Right lobe of liver (tissue), 6 donors: ENCODE measurements around the gene HTRA3. TPM values are rescaled to one million over a fixed set of nuclear protein-coding genes. Genes with fewer than 3 reads are reported as not detected.

ENCODE experiments used
- ATAC-seq, 4 donors: fragments of 200-7000 bp; cut with Tn5 transposase; one replicate each; pipeline ENCODE4 v1.9.1; 2020; ENCODE audit warnings: mild to moderate bottlenecking in 4 of 4, moderate library complexity in 4 of 4
- DNase-seq, 3 donors: peaks; one replicate each; pipeline ENCODE4 v3.0.0-alpha.2; 2020
- H3K27ac ChIP-seq, 3 donors: fragments of 200-600 bp; one replicate each; pipeline ENCODE4 v1.8.0; 2022
- H3K27me3 ChIP-seq, 2 donors: fragments of 200-600 bp; one replicate each; pipeline ENCODE4 v1.8.0; 2022
- H3K36me3 ChIP-seq, 4 donors: fragments of 200-600 bp; sonication (generic) in 1 of 4; one replicate each; pipeline versions ENCODE4 v1.5.1 to v1.8.0; 2017 to 2022; ENCODE audit warnings: control low read depth in 1 of 4
- H3K4me1 ChIP-seq, 4 donors: fragments of 200-600 bp; sonication (generic) in 1 of 4; one replicate each; pipeline versions ENCODE4 v1.5.1 to v1.8.0; 2017 to 2022; ENCODE audit warnings: control low read depth in 1 of 4
- H3K4me3 ChIP-seq, 3 donors: fragments of 200-600 bp; one replicate each; pipeline ENCODE4 v1.8.0; 2022
- H3K9me3 ChIP-seq, 4 donors: fragments of 200-600 bp; sonication (generic) in 1 of 4; one replicate each; pipeline versions ENCODE4 v1.5.1 to v1.8.0; 2017 to 2022; ENCODE audit warnings: control low read depth in 1 of 4
- CTCF ChIP-seq, 4 donors: fragments of 200-600 bp in 3 of 4; fragments of 450-650 bp in 1 of 4; IDR thresholded peaks; one replicate each; pipeline versions ENCODE4 v1.5.1 to v1.8.0; 2016 to 2022; ENCODE audit warnings: antibody characterized with exemption in 4 of 4, mild to moderate bottlenecking in 2 of 4
- POLR2A ChIP-seq: fragments of 450-650 bp; IDR thresholded peaks from one replicate; pipeline ENCODE4 v1.6.1; 2017; ENCODE audit warnings: antibody characterized with exemption, mild to moderate bottlenecking
- WGBS: methylation state at CpG from one replicate; pipeline ENCODE4 v1.1.6; 2018; ENCODE audit warnings: low coverage, low lambda C conversion rate; ENCODE audit not compliant: insufficient coverage; ENCODE audit errors: missing lambda C conversion rate; 5-methylcytosine and 5-hydroxymethylcytosine counted together
- intact Hi-C, 2 donors: fragments of 100-400 bp; cut with DNase I; formaldehyde crosslinking; loops; one replicate each; pipeline versions ENCODE4 v1.11.2 to v1.14.1; 2022
- total RNA-seq, 6 experiments: library from RNA; depleted of rRNA in 2 of 6; stranded (reverse); fragments of >200 nt in 2 of 6; fragmentation: NEBNext Ultra II Directional in 3 of 6; extraction: Animal tissue kit (Norgen Biotek cat#: 25700) in 3 of 6; gene quantifications; one replicate each; pipeline versions ENCODE4 v1.1.0 to v1.2.4, GENCODE V29; 2016 to 2023
- donor health status: DM: no; HTN: yes; CAD: no.
- donor health status: DM: no; HTN: no; CAD: no.
- donor health status: DM: no; HTN: no; CAD: no.
- donor health status: DM: no; HTN: yes; CAD: no.
- donor health status: DM: no; HTN: yes; CAD: no.

The HTRA3 gene
- total RNA-seq, 6 experiments from 2014 or later = 0.32 to 1.6 (median 1.0) TPM

- peaks cover 0 to 3% (median 0%) of the 10 kb centered on the region in 4 donors for H3K9me3 ChIP-seq
- ATAC-seq (no peak), DNase-seq (peak in 1 of 3 donors; percentile 17)
- no peaks in the 10 kb centered on the region for H3K4me1 ChIP-seq
- H3K27ac ChIP-seq = no peak overlapping the region
- intact Hi-C loops = no loop called here
- 80% methylated on average over 3 of the region's 5 CpGs for WGBS
- no peaks in the 10 kb centered on the region for H3K27me3 ChIP-seq
- no peak overlapping the region for H3K4me3 ChIP-seq
- TF ChIP-seq POLR2A = no peak
- TF ChIP-seq CTCF (IDR thresholded peaks at IDR 0.05) = no peak
- no peaks in the 10 kb centered on the region for H3K36me3 ChIP-seq
These were observed 45.2 kb downstream of the HTRA3 start for GRCh38 chr4:8314691-8315255.

- Histone ChIP-seq H3K36me3 (no peaks in the 10 kb centered on the region), H3K27me3 (no peaks in the 10 kb centered on the region), H3K9me3 (peaks cover 0 to 3% (median 0%) of the 10 kb centered on the region in 4 donors), H3K27ac (no peak overlapping the region), H3K4me1 (no peaks in the 10 kb centered on the region), H3K4me3 (no peak overlapping the region)
- WGBS = 46% methylated on average over 10 of the region's 21 CpGs
- ATAC-seq (peak in 2 of 4 donors; percentile 62 to 74), DNase-seq (peak in 1 of 3 donors; percentile 50)
- intact Hi-C loops = no loop called here
- TF ChIP-seq CTCF (IDR thresholded peaks at IDR 0.05) (no peak), POLR2A (no peak)
These were observed 46.1 kb downstream of the HTRA3 start for GRCh38 chr4:8315435-8316250.

- no peaks in the 10 kb centered on the region for H3K36me3 ChIP-seq
- ATAC-seq = no peak
- H3K9me3 ChIP-seq = peaks cover 0 to 3% (median 0%) of the 10 kb centered on the region in 4 donors
- peak in 1 of 3 donors; percentile 44 for DNase-seq
- intact Hi-C loops = no loop called here
- H3K4me3 ChIP-seq = no peak overlapping the region
- 76% methylated on average over 3 of the region's 10 CpGs for WGBS
- H3K27me3 ChIP-seq = no peaks in the 10 kb centered on the region
- TF ChIP-seq POLR2A (no peak), CTCF (IDR thresholded peaks at IDR 0.05) (no peak)
- no peak overlapping the region for H3K27ac ChIP-seq
- no peaks in the 10 kb centered on the region for H3K4me1 ChIP-seq
These were observed 46.8 kb downstream of the HTRA3 start for GRCh38 chr4:8316251-8316771.

GRCh38 chr4:8316911-8317351 lies 47.4 kb downstream of the HTRA3 start:
- ATAC-seq (no peak), DNase-seq (peak in 1 of 3 donors; percentile 37)
- WGBS = 90% methylated on average over 3 of the region's 15 CpGs
- H3K27me3 ChIP-seq = no peaks in the 10 kb centered on the region
- no peak overlapping the region for H3K4me3 ChIP-seq
- no peaks in the 10 kb centered on the region for H3K36me3 ChIP-seq
- H3K9me3 ChIP-seq = peaks cover 0 to 3% (median 0%) of the 10 kb centered on the region in 4 donors
- no peak overlapping the region for H3K27ac ChIP-seq
- H3K4me1 ChIP-seq = no peaks in the 10 kb centered on the region
- TF ChIP-seq CTCF (IDR thresholded peaks at IDR 0.05) = no peak
- TF ChIP-seq POLR2A = no peak
- intact Hi-C loops = no loop called here
